Naive B cell (primary cell): ENCODE results near the gene GULP1. TPM values are rescaled to one million over a fixed set of nuclear protein-coding genes. Genes with fewer than 3 reads are reported as not detected.
"Not testable (repeated sequence)": the region's sequence is repeated elsewhere in the genome, so short reads cannot be mapped to it uniquely, and the experiment has no call there.

Experiments used
- ATAC-seq, 2 donors: fragments of 150-1000 bp; cut with Tn5 transposase; 2 replicates each; pipeline ENCODE4 v1.10.0; 2021; ENCODE audit warnings: low read depth in 2 of 2, mild to moderate bottlenecking in 2 of 2, moderate library complexity in 2 of 2
- DNase-seq: peaks from one replicate; pipeline ENCODE4 v3.0.0; 2022
- H3K27ac Mint-ChIP-seq, 6 donors: one replicate each; pipeline ENCODE4 v1.8.0; 2020 to 2022; ENCODE audit warnings: mild to moderate bottlenecking in 6 of 6, mixed read lengths in 6 of 6, moderate library complexity in 5 of 6, inconsistent platforms in 2 of 6
- H3K27me3 Mint-ChIP-seq, 3 donors: one replicate each; pipeline ENCODE4 v1.8.0; 2021 to 2022; ENCODE audit warnings: mixed read lengths in 3 of 3, mild to moderate bottlenecking in 1 of 3
- H3K36me3 Mint-ChIP-seq, 2 donors: one replicate each; pipeline ENCODE4 v1.8.0; 2020 to 2022; ENCODE audit warnings: mixed read lengths in 2 of 2, inconsistent platforms in 1 of 2, mild to moderate bottlenecking in 1 of 2
- H3K4me1 Mint-ChIP-seq, 3 donors: one replicate each; pipeline ENCODE4 v1.8.0; 2020 to 2022; ENCODE audit warnings: mixed read lengths in 3 of 3, inconsistent platforms in 1 of 3, mild to moderate bottlenecking in 1 of 3, moderate library complexity in 1 of 3
- H3K4me3 Mint-ChIP-seq, 8 donors: one replicate each; pipeline ENCODE4 v1.8.0; 2020 to 2022; ENCODE audit warnings: mild to moderate bottlenecking in 8 of 8, mixed read lengths in 8 of 8, moderate library complexity in 8 of 8, inconsistent platforms in 2 of 8
- H3K9me3 Mint-ChIP-seq, 7 donors: one replicate each; pipeline ENCODE4 v1.8.0; 2020 to 2022; ENCODE audit warnings: mixed read lengths in 7 of 7, mild to moderate bottlenecking in 5 of 7, inconsistent platforms in 2 of 7, moderate library complexity in 1 of 7
- polyA plus RNA-seq, 6 donors: library from polyadenylated mRNA; unstranded; fragments of 300-500 nt; fragmentation: Illumina TruSeq; gene quantifications; one replicate each; pipeline ENCODE4 v1.2.3, GENCODE V29; 2021; ENCODE audit warnings: low read depth in 6 of 6

The GULP1 gene
- polyA plus RNA-seq, 6 donors from 2014 or later: not detected

- Mint-ChIP-seq H3K9me3 (no peaks in the 10 kb centered on the region), H3K4me3 (no peak overlapping the region), H3K27ac (no peak overlapping the region), H3K27me3 (no peaks in the 10 kb centered on the region), H3K36me3 (no peaks in the 10 kb centered on the region), H3K4me1 (no peaks in the 10 kb centered on the region)
- no peak for ATAC-seq
- DNase-seq: no peak
These were observed 306.9 kb downstream of the GULP1 start for GRCh38 chr2:188598551-188598950.

- H3K4me1 Mint-ChIP-seq: no peaks in the 10 kb centered on the region
- no peaks in the 10 kb centered on the region for H3K9me3 Mint-ChIP-seq
- no peaks in the 10 kb centered on the region for H3K27me3 Mint-ChIP-seq
- no peaks in the 10 kb centered on the region for H3K36me3 Mint-ChIP-seq
- no peak for DNase-seq
- no peak overlapping the region for H3K4me3 Mint-ChIP-seq
- no peak overlapping the region for H3K27ac Mint-ChIP-seq
- ATAC-seq: no peak
These were observed 307.5 kb downstream of the GULP1 start for GRCh38 chr2:188599140-188599539.

GRCh38 chr2:188600536-188601210 is 309.0 kb downstream of the GULP1 start:
- H3K4me1 Mint-ChIP-seq: no peaks in the 10 kb centered on the region
- H3K4me3 Mint-ChIP-seq: no peak overlapping the region

GRCh38 chr2:188601391-188601790 is 309.7 kb downstream of the GULP1 start:
- ATAC-seq (no peak), DNase-seq (no peak)
- peaks cover 0 to 13% (median 0%) of the 10 kb centered on the region in 7 donors for H3K9me3 Mint-ChIP-seq
- H3K36me3 Mint-ChIP-seq: no peaks in the 10 kb centered on the region
- H3K4me1 Mint-ChIP-seq: no peaks in the 10 kb centered on the region
- H3K27me3 Mint-ChIP-seq: no peaks in the 10 kb centered on the region
- H3K27ac Mint-ChIP-seq: no peak overlapping the region
- H3K4me3 Mint-ChIP-seq: no peak overlapping the region

More at GRCh38 chr2:188600536-188601210, 309.0 kb downstream of the GULP1 start:
- Mint-ChIP-seq H3K36me3 (no peaks in the 10 kb centered on the region), H3K27ac (no peak overlapping the region), H3K9me3 (peaks cover 0 to 10% (median 0%) of the 10 kb centered on the region in 7 donors), H3K27me3 (no peaks in the 10 kb centered on the region)
- no peak for ATAC-seq
- no peak for DNase-seq

GRCh38 chr2:188601927-188602326 is 310.3 kb downstream of the GULP1 start:
- DNase-seq (no peak), ATAC-seq (no peak)
- peaks cover 0 to 13% (median 0%) of the 10 kb centered on the region in 7 donors for H3K9me3 Mint-ChIP-seq
- no peak overlapping the region for H3K4me3 Mint-ChIP-seq
- no peaks in the 10 kb centered on the region for H3K36me3 Mint-ChIP-seq
- H3K27me3 Mint-ChIP-seq: no peaks in the 10 kb centered on the region
- H3K4me1 Mint-ChIP-seq: no peaks in the 10 kb centered on the region
- H3K27ac Mint-ChIP-seq: no peak overlapping the region

GRCh38 chr2:188604579-188604978 is 312.9 kb downstream of the GULP1 start:
- peaks cover 0 to 13% (median 3%) of the 10 kb centered on the region in 7 donors for H3K9me3 Mint-ChIP-seq
- no peak overlapping the region for H3K4me3 Mint-ChIP-seq
- ATAC-seq: no peak
- no peak for DNase-seq
- H3K27me3 Mint-ChIP-seq: no peaks in the 10 kb centered on the region
- no peaks in the 10 kb centered on the region for H3K36me3 Mint-ChIP-seq
- H3K4me1 Mint-ChIP-seq: no peaks in the 10 kb centered on the region
- H3K27ac Mint-ChIP-seq: no peak overlapping the region

- ATAC-seq, DNase-seq, H3K27me3 Mint-ChIP-seq, H3K4me1 Mint-ChIP-seq, H3K36me3 Mint-ChIP-seq, H3K27ac Mint-ChIP-seq: not testable (repeated sequence)
- Mint-ChIP-seq H3K4me3 (peak overlapping the region in 3 of 8 donors; percentile 28 to 42 (median 36)), H3K9me3 (peaks cover 0 to 13% (median 3%) of the 10 kb centered on the region in 7 donors)
These were observed 314.2 kb downstream of the GULP1 start for GRCh38 chr2:188605609-188606584.

- not testable (repeated sequence) for H3K4me1 Mint-ChIP-seq, ATAC-seq
These were observed 314.9 kb downstream of the GULP1 start for GRCh38 chr2:188606596-188606995.

GRCh38 chr2:188607501-188607900 is 315.8 kb downstream of the GULP1 start:
- ATAC-seq: no peak
- Mint-ChIP-seq H3K4me3 (no peak overlapping the region), H3K9me3 (peaks cover 0 to 13% (median 4%) of the 10 kb centered on the region in 7 donors), H3K36me3 (no peaks in the 10 kb centered on the region), H3K4me1 (no peaks in the 10 kb centered on the region), H3K27me3 (no peaks in the 10 kb centered on the region), H3K27ac (no peak overlapping the region)
- no peak for DNase-seq

More at GRCh38 chr2:188606596-188606995, 314.9 kb downstream of the GULP1 start:
- H3K9me3 Mint-ChIP-seq: peaks cover 0 to 13% (median 4%) of the 10 kb centered on the region in 7 donors
- not testable (repeated sequence) for H3K4me3 Mint-ChIP-seq, H3K27me3 Mint-ChIP-seq, H3K36me3 Mint-ChIP-seq, DNase-seq, H3K27ac Mint-ChIP-seq

- DNase-seq: no peak
- no peak for ATAC-seq
- Mint-ChIP-seq H3K27me3 (no peaks in the 10 kb centered on the region), H3K9me3 (peaks cover 0 to 13% (median 4%) of the 10 kb centered on the region in 7 donors), H3K4me1 (no peaks in the 10 kb centered on the region), H3K27ac (no peak overlapping the region), H3K36me3 (no peaks in the 10 kb centered on the region), H3K4me3 (no peak overlapping the region)
These were observed 317.8 kb downstream of the GULP1 start for GRCh38 chr2:188609321-188610049.

GRCh38 chr2:188610050-188610444 is 318.4 kb downstream of the GULP1 start:
- Mint-ChIP-seq H3K4me3 (no peak overlapping the region), H3K27me3 (no peaks in the 10 kb centered on the region), H3K4me1 (no peaks in the 10 kb centered on the region), H3K9me3 (peaks cover 0 to 9% (median 2%) of the 10 kb centered on the region in 7 donors), H3K36me3 (no peaks in the 10 kb centered on the region), H3K27ac (no peak overlapping the region)
- ATAC-seq (no peak), DNase-seq (no peak)

- Mint-ChIP-seq H3K36me3 (no peaks in the 10 kb centered on the region), H3K4me3 (no peak overlapping the region), H3K27ac (no peak overlapping the region), H3K27me3 (no peaks in the 10 kb centered on the region), H3K4me1 (no peaks in the 10 kb centered on the region), H3K9me3 (peaks cover 1 to 6% (median 2%) of the 10 kb centered on the region in 7 donors)
- DNase-seq: no peak
- no peak for ATAC-seq
These were observed 319.2 kb downstream of the GULP1 start for GRCh38 chr2:188610827-188611226.

GRCh38 chr2:188619146-188619545 is 327.5 kb downstream of the GULP1 start:
- ATAC-seq (no peak), DNase-seq (no peak)
- no peak overlapping the region for H3K4me3 Mint-ChIP-seq
- no peaks in the 10 kb centered on the region for H3K36me3 Mint-ChIP-seq
- H3K4me1 Mint-ChIP-seq: no peaks in the 10 kb centered on the region
- H3K27ac Mint-ChIP-seq: no peak overlapping the region
- no peaks in the 10 kb centered on the region for H3K27me3 Mint-ChIP-seq
- H3K9me3 Mint-ChIP-seq: peaks cover 0 to 6% (median 5%) of the 10 kb centered on the region in 7 donors
